IMR-90 (cell line): ENCODE measurements around the gene SLC9A9. TPM values are rescaled to one million over a fixed set of nuclear protein-coding genes. Genes with fewer than 3 reads are reported as not detected.

ENCODE experiments used
- ATAC-seq: fragments of 200-7000 bp; cut with Tn5 transposase; 2 replicates; pipeline ENCODE4 v1.9.1; 2020; ENCODE audit warnings: low read depth, mild to moderate bottlenecking, moderate library complexity
- BruUV-seq: library from RNA; stranded (reverse); fragments of 400-500 nt; replicated peaks from 2 replicates; lab custom pipeline; 2021; lab: Mats Ljungman, UMichigan
- CTCF ChIA-PET: fragments of 300-600 bp; formaldehyde crosslinking; extraction: SDS; loops from one replicate; lab custom pipeline; 2021; ENCODE audit warnings: antibody characterized with exemption; lab: Yijun Ruan, JAX
- POLR2A ChIA-PET: fragments of 300-600 bp; sonication (Branson Sonifier 250); formaldehyde crosslinking; loops from one replicate; lab custom pipeline; 2022; ENCODE audit warnings: antibody characterized with exemption; ENCODE audit not compliant: unreplicated experiment; lab: Charles Lee
- DNase-seq: peaks from one replicate; pipeline ENCODE4 v3.0.0; 2013
- H2AFZ ChIP-seq: replicated peaks from 2 replicates; pipeline ENCODE3; 2013; ENCODE audit warnings: low read length, mild to moderate bottlenecking; ENCODE audit not compliant: poor library complexity
- H2AK5ac ChIP-seq: 2 replicates; pipeline ENCODE4 v1.6.1; 2013; ENCODE audit warnings: low read depth, low read length, inconsistent platforms
- H2AK9ac ChIP-seq: replicated peaks from 2 replicates; pipeline ENCODE3; 2013; ENCODE audit warnings: mild to moderate bottlenecking, low read depth, low read length, moderate library complexity; ENCODE audit not compliant: poor library complexity
- H2BK120ac ChIP-seq: 2 replicates; pipeline ENCODE4 v1.6.1; 2013; ENCODE audit warnings: low read depth, low read length, inconsistent platforms
- H2BK15ac ChIP-seq: 3 replicates; pipeline ENCODE4 v1.6.1; 2013; ENCODE audit warnings: low read depth, low read length, inconsistent platforms
- H2BK20ac ChIP-seq: 2 replicates; pipeline ENCODE4 v1.6.1; 2013; ENCODE audit warnings: low read depth, mild to moderate bottlenecking, inconsistent platforms, low read length, moderate library complexity
- H2BK5ac ChIP-seq: 2 replicates; pipeline ENCODE4 v1.6.1; 2013; ENCODE audit warnings: mild to moderate bottlenecking, low read depth, low read length, inconsistent platforms; ENCODE audit not compliant: poor library complexity, severe bottlenecking
- H3K14ac ChIP-seq: replicated peaks from 2 replicates; pipeline ENCODE4 v1.6.1; 2013; ENCODE audit warnings: low read depth, low read length, inconsistent platforms
- H3K18ac ChIP-seq: 2 replicates; pipeline ENCODE4 v1.6.1; 2013; ENCODE audit warnings: low read depth, low read length, control low read depth
- H3K23ac ChIP-seq: 2 replicates; pipeline ENCODE4 v1.6.1; 2013; ENCODE audit warnings: low read depth, low read length, inconsistent platforms
- H3K27ac ChIP-seq: 2 replicates; pipeline ENCODE4 v1.5.1; 2013; ENCODE audit warnings: mild to moderate bottlenecking, control low read depth, low read length; ENCODE audit not compliant: insufficient read depth
- H3K27me3 ChIP-seq: 2 replicates; pipeline ENCODE4 v1.6.1; 2013; ENCODE audit warnings: low read length; ENCODE audit not compliant: control insufficient read depth, insufficient read depth
- H3K36me3 ChIP-seq: 2 replicates; pipeline ENCODE4 v1.6.1; 2013; ENCODE audit warnings: low read length, mixed read lengths; ENCODE audit not compliant: control insufficient read depth, insufficient read depth
- H3K4ac ChIP-seq: 2 replicates; pipeline ENCODE4 v1.6.1; 2013; ENCODE audit warnings: low read depth, low read length, inconsistent platforms
- H3K4me1 ChIP-seq: 2 replicates; pipeline ENCODE4 v1.6.1; 2013; ENCODE audit warnings: low read length, mixed read lengths; ENCODE audit not compliant: control insufficient read depth, insufficient read depth
- H3K4me2 ChIP-seq: 2 replicates; pipeline ENCODE4 v1.6.1; 2013; ENCODE audit warnings: low read depth, mild to moderate bottlenecking, control low read depth, low read length, moderate library complexity
- H3K4me3 ChIP-seq: 2 replicates; pipeline ENCODE4 v1.5.1; 2013; ENCODE audit warnings: low read depth, mild to moderate bottlenecking, control low read depth, low read length, moderate library complexity; ENCODE audit not compliant: insufficient read depth
- H3K56ac ChIP-seq: 2 replicates; pipeline ENCODE4 v1.6.1; 2013; ENCODE audit warnings: low read length, inconsistent platforms; ENCODE audit not compliant: insufficient read depth; ENCODE audit errors: extremely low read depth
- H3K79me1 ChIP-seq, 2 experiments: 2 replicates each; pipeline ENCODE4 v1.6.1; 2013; ENCODE audit warnings: low read length in 2 of 2, inconsistent platforms in 1 of 2, low read depth in 1 of 2
- H3K9ac ChIP-seq: 2 replicates; pipeline ENCODE4 v1.6.1; 2013; ENCODE audit warnings: low read depth, low read length, control low read depth
- H3K9me1 ChIP-seq: 2 replicates; pipeline ENCODE4 v1.6.1; 2013; ENCODE audit warnings: low read length, inconsistent platforms; ENCODE audit not compliant: insufficient read depth
- H3K9me3 ChIP-seq: 2 replicates; pipeline ENCODE4 v1.6.1; 2013; ENCODE audit warnings: low read length; ENCODE audit not compliant: control insufficient read depth, insufficient read depth
- H4K20me1 ChIP-seq: 2 replicates; pipeline ENCODE4 v1.6.1; 2013; ENCODE audit warnings: low read length, inconsistent platforms; ENCODE audit not compliant: insufficient read depth
- H4K5ac ChIP-seq: 2 replicates; pipeline ENCODE4 v1.6.1; 2013; ENCODE audit warnings: mild to moderate bottlenecking, low read depth, low read length, control low read depth
- H4K8ac ChIP-seq, 2 experiments: 2 replicates each; pipeline ENCODE4 v1.6.1; 2013; ENCODE audit warnings: low read depth in 2 of 2, low read length in 2 of 2, control low read depth in 1 of 2, inconsistent platforms in 1 of 2
- H4K91ac ChIP-seq: 2 replicates; pipeline ENCODE4 v1.6.1; 2013; ENCODE audit warnings: low read depth, low read length, inconsistent platforms; ENCODE audit not compliant: insufficient read depth
- BHLHE40 ChIP-seq: fragments of 150-350 bp; IDR thresholded peaks from 2 replicates; pipeline ENCODE4 v1.6.1; 2016; ENCODE audit warnings: mild to moderate bottlenecking, low read depth, low read length
- CHD1 ChIP-seq: IDR thresholded peaks from 2 replicates; pipeline ENCODE4 v1.6.1; 2012; ENCODE audit warnings: low read depth, low read length, improper control_type of control experiment
- FOS ChIP-seq: fragments of 150-350 bp; IDR thresholded peaks from 2 replicates; pipeline ENCODE4 v1.6.1; 2016; ENCODE audit warnings: low read depth, low read length
- MAFK ChIP-seq: IDR thresholded peaks from 2 replicates; pipeline ENCODE4 v1.6.1; 2012; ENCODE audit warnings: low read depth, low read length, improper control_type of control experiment
- MAZ ChIP-seq: IDR thresholded peaks from 2 replicates; pipeline ENCODE4 v1.6.1; 2012; ENCODE audit warnings: low read depth, mild to moderate bottlenecking, low read length, improper control_type of control experiment, moderate library complexity, borderline replicate concordance
- NFE2L2 ChIP-seq: fragments of 150-350 bp; IDR thresholded peaks from 2 replicates; pipeline ENCODE4 v1.6.1; 2016; ENCODE audit warnings: low read depth, mild to moderate bottlenecking, low read length
- POLR2A ChIP-seq: IDR thresholded peaks from 2 replicates; pipeline ENCODE4 v1.6.1; 2012; ENCODE audit warnings: mild to moderate bottlenecking, low read depth, low read length
- RAD21 ChIP-seq: IDR thresholded peaks from 2 replicates; pipeline ENCODE4 v1.6.1; 2012; ENCODE audit warnings: low read length, improper control_type of control experiment
- RCOR1 ChIP-seq: IDR thresholded peaks from 2 replicates; pipeline ENCODE4 v1.6.1; 2012; ENCODE audit warnings: mild to moderate bottlenecking, low read length, improper control_type of control experiment; ENCODE audit not compliant: insufficient replicate concordance
- RFX5 ChIP-seq: IDR thresholded peaks from 2 replicates; pipeline ENCODE4 v1.8.0; 2012; ENCODE audit warnings: low read depth, mild to moderate bottlenecking, low read length, moderate library complexity
- SMC3 ChIP-seq: fragments of 150-350 bp; IDR thresholded peaks from 2 replicates; pipeline ENCODE4 v1.6.1; 2016; ENCODE audit warnings: low read depth, mild to moderate bottlenecking, antibody characterized with exemption, low read length, moderate library complexity
- WGBS, 2 experiments: methylation state at CpG; one replicate each; pipeline versions ENCODE4 v1.1.5 to v1.1.7; 2013; ENCODE audit warnings: missing lambda C conversion rate in 2 of 2; ENCODE audit not compliant: insufficient read length in 1 of 2; ENCODE audit errors: extremely low coverage in 2 of 2; 5-methylcytosine and 5-hydroxymethylcytosine counted together
- dilution Hi-C: fragments of 300-500 bp; cut with HindIII; formaldehyde crosslinking; loops from one replicate; pipeline ENCODE4 v1.14.3; 2018; ENCODE audit warnings: low sequenced_read_pairs; ENCODE audit not compliant: unreplicated experiment
- in situ Hi-C: fragments of 300-500 bp; cut with MboI; formaldehyde crosslinking; loops from 3 replicates; pipeline ENCODE4 v1.14.3; 2019; ENCODE audit warnings: low sequenced_read_pairs, inconsistent platforms, mixed read lengths
- intact Hi-C: fragments of 100-400 bp; cut with micrococcal nuclease; formaldehyde crosslinking; loops from 2 replicates; pipeline ENCODE4 v1.10.0; 2022
- polyA plus RNA-seq, 3 experiments: library from polyadenylated mRNA; depleted of rRNA; stranded (reverse); fragments of >200 nt; gene quantifications; 2 replicates each; pipeline ENCODE4 v1.2.3, GENCODE V29; 2012; ENCODE audit warnings: low replicate concordance in 1 of 3
- total RNA-seq: library from RNA; depleted of rRNA; stranded (reverse); fragments of >200 nt; gene quantifications from 2 replicates; pipeline ENCODE4 v1.2.3, GENCODE V29; 2012

The SLC9A9 gene
- total and polyA plus RNA-seq, 2 of the 4 experiments (the other 2 are of a cell fraction): 1.4 to 2.3 TPM

- DNase-seq (no peak), ATAC-seq (no peak)
- H3K4me2 ChIP-seq: no peak overlapping the region
- no peak overlapping the region for H3K4ac ChIP-seq
- H3K79me1 ChIP-seq: no peaks in the 10 kb centered on the region
- H3K9me3 ChIP-seq: no peaks in the 10 kb centered on the region
- POLR2A ChIA-PET: no interaction called here
- H3K14ac ChIP-seq: no peak overlapping the region
- in situ Hi-C loops (no loop called here), dilution Hi-C loops (no loop called here), intact Hi-C loops (no loop called here)
- H2BK15ac ChIP-seq: no peak overlapping the region
- no peak overlapping the region for H2BK20ac ChIP-seq
- BruUV-seq: no TSS peak
- H3K18ac ChIP-seq: no peak overlapping the region
- no peaks in the 10 kb centered on the region for H3K4me1 ChIP-seq
- no peak overlapping the region for H2AK9ac ChIP-seq
- no peak overlapping the region for H4K5ac ChIP-seq
- H2BK120ac ChIP-seq: no peak overlapping the region
- H3K4me3 ChIP-seq: no peak overlapping the region
- no peak overlapping the region for H3K56ac ChIP-seq
- no peaks in the 10 kb centered on the region for H3K27me3 ChIP-seq
- no peak overlapping the region for H3K27ac ChIP-seq
- no peak overlapping the region for H2AK5ac ChIP-seq
- no peaks in the 10 kb centered on the region for H4K20me1 ChIP-seq
- no peak for TF ChIP-seq NFE2L2
- TF ChIP-seq RFX5: no peak
- TF ChIP-seq RAD21: no peak
- TF ChIP-seq CHD1: no peak
- no peak for TF ChIP-seq MAFK
- no peak for TF ChIP-seq FOS
- TF ChIP-seq RCOR1: no peak
- no peak for TF ChIP-seq MAZ
- TF ChIP-seq BHLHE40: no peak
- no peak for TF ChIP-seq POLR2A
- TF ChIP-seq SMC3: no peak
- H2AFZ ChIP-seq: no peak overlapping the region
- H4K91ac ChIP-seq: no peak overlapping the region
- no peak overlapping the region for H2BK5ac ChIP-seq
- H3K36me3 ChIP-seq: no peaks in the 10 kb centered on the region
- H3K9me1 ChIP-seq: no peaks in the 10 kb centered on the region
- no peak overlapping the region for H3K9ac ChIP-seq
- WGBS, 2 experiments: no CpG with 5 or more reads among the region's 1 CpG
- no peak overlapping the region for H4K8ac ChIP-seq
- no peak overlapping the region for H3K23ac ChIP-seq
- CTCF ChIA-PET: no interaction called here
Measured at GRCh38 chr3:143685491-143685890, 162.8 kb downstream of the SLC9A9 start.
